GM12875 (cell line): ENCODE results near the gene CDH15.

Experiments used
- H3K4me3 ChIP-seq: one replicate; pipeline ENCODE4 v1.5.1; 2011; ENCODE audit warnings: low read depth, low read length, control low read depth
- TF ChIP-seq, protein P1 (sequence below): IDR thresholded peaks from 2 replicates; pipeline ENCODE4 v1.5.1; 2011; ENCODE audit warnings: low read depth, mild to moderate bottlenecking, control low read depth, inconsistent platforms, low read length, moderate library complexity, borderline replicate concordance; ENCODE audit not compliant: insufficient read depth

CDH15 gene

GRCh38 chr16:89142474-89143195, 28.9 kb upstream of the CDH15 start:
- H3K4me3 ChIP-seq = no peak overlapping the region
- TF ChIP-seq, protein P1, sequence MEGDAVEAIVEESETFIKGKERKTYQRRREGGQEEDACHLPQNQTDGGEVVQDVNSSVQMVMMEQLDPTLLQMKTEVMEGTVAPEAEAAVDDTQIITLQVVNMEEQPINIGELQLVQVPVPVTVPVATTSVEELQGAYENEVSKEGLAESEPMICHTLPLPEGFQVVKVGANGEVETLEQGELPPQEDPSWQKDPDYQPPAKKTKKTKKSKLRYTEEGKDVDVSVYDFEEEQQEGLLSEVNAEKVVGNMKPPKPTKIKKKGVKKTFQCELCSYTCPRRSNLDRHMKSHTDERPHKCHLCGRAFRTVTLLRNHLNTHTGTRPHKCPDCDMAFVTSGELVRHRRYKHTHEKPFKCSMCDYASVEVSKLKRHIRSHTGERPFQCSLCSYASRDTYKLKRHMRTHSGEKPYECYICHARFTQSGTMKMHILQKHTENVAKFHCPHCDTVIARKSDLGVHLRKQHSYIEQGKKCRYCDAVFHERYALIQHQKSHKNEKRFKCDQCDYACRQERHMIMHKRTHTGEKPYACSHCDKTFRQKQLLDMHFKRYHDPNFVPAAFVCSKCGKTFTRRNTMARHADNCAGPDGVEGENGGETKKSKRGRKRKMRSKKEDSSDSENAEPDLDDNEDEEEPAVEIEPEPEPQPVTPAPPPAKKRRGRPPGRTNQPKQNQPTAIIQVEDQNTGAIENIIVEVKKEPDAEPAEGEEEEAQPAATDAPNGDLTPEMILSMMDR = no peak

GRCh38 chr16:89143201-89143741, 28.3 kb upstream of the CDH15 start:
- no peak overlapping the region for H3K4me3 ChIP-seq
- TF ChIP-seq, protein P1 = no peak

- TF ChIP-seq, protein P1 = no peak
- no peak overlapping the region for H3K4me3 ChIP-seq
Measured at GRCh38 chr16:89143911-89144675, 27.5 kb upstream of the CDH15 start.

GRCh38 chr16:89144681-89145080, 26.9 kb upstream of the CDH15 start:
- no peak overlapping the region for H3K4me3 ChIP-seq
- TF ChIP-seq, protein P1 = no peak

DNA sequence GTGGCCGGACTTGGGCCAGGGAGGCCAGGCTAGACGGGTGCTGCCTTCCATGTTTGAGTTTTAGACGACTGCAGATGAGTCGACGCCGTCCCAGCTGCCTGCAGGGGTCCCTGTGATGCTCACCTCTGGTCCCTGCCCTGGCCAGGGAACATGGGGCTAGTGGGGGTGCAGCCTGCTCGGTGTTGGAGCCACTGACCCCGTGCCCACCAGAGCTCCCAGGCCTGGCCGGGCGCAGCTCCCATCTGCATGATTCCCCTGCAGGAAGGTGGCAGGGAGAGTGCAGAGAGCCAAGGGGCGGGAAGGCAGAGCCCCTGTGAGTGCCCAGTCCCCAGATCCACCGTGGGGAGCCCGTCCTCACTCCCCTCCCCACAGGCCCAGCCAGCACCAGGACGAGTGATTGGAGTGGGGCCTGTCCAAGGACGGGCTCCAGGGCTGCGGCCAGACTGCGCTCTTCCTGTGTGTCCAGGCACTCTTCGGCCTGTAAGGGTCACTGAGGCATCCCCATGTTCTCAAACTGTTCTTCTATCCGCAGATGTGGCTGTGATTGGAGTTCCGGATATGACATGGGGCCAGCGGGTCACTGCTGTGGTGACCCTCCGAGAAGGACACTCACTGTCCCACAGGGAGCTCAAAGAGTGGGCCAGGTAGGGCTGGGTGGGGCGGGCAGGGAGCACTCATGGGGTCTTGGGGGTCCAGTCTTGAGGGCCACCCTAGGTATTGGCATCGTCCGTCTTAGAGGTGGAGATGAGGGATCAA, 26.0 kb upstream of the CDH15 start:
- H3K4me3 ChIP-seq = no peak overlapping the region
- TF ChIP-seq, protein P1 = no peak

DNA sequence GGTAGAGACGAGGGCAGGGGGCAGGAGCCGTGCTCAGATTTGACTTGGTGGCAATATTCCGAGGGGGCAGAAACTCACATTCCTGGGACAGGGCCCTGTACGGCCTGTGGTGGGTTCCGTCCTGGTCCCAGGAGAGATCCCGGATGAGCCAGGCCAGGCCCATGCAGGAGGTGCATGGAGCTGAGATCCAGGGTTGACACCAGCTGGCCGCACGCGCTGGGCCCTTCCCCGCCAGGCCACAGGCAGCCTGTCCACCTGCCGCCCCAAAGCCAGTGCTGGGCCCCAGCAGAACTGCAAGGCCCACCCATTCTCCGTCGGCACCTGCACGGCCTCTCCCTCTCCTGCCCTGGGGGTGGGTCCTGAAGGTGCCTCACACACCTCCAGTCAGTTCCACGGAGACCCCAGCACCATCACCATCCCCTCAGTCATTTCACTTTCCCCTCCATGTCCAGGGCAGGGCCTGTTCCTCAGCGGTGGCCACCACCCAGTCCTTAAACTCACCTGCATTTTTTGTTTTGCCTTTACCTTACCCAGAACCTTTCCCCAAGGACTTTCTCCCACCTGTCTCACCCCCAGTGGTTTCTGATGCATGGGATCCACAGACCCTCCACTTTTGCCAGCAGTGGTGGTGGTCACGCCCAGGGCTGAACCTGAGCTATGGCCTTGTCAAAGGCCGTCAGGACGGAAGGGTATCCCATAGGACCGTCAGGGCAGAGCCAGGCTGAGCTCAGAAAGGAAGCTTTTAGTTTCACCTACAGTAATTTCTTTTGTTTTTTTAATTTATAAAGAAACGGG, 25.1 kb upstream of the CDH15 start:
- TF ChIP-seq, protein P1 = no peak
- H3K4me3 ChIP-seq = no peak overlapping the region
